GM18517 (cell line): ENCODE results near the gene SDSL.

Experiments used
- ATAC-seq: cut with Tn5 transposase; IDR thresholded peaks from one replicate; pipeline ENCODE4 v1.9.1; 2021; ENCODE audit warnings: mild to moderate bottlenecking, moderate library complexity; ENCODE audit not compliant: unreplicated experiment

SDSL gene

DNA sequence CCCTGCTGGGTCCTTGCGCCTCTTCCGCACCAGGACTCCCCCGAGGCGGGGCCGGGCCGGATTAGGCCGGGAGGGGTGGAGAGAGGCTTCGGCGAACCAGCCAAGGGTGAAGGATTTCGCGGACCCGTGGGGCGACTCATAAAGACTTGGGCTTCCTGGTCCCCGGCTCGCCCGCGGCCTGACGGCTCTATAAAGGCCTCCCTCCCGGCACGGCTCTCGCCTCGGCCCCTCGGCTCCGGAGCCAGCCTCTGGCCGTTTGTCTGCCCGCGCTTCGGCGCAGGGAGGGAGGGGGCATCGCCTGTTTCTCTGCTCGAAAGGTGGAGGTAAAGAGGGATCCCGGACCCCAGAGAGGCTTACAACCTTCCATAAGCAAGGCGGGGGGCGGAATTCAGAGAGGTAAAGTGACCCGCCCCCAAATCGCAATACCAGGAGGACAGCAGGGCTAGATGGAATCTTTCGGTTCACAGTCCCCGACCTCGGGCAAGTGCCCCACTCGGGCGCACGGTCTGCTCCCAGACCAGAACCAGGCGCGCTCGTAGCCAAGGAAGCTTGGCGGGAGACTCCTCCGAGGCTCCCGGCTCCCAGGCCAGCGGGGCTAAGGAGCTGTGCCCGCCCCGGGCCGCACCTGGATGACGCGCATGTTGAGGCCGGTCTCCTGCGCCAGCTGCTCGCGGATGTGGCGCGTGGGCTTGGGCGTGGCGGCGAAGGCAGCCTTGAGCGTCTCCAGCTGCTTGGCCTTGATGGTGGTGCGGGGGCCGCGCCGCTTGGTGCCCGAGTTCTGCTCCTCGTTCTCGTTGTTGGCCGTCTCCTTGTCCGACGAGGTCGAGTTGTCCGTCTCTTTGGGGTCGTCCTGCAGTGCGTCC, 45.6 kb downstream of the SDSL start:
- no peak for ATAC-seq

DNA sequence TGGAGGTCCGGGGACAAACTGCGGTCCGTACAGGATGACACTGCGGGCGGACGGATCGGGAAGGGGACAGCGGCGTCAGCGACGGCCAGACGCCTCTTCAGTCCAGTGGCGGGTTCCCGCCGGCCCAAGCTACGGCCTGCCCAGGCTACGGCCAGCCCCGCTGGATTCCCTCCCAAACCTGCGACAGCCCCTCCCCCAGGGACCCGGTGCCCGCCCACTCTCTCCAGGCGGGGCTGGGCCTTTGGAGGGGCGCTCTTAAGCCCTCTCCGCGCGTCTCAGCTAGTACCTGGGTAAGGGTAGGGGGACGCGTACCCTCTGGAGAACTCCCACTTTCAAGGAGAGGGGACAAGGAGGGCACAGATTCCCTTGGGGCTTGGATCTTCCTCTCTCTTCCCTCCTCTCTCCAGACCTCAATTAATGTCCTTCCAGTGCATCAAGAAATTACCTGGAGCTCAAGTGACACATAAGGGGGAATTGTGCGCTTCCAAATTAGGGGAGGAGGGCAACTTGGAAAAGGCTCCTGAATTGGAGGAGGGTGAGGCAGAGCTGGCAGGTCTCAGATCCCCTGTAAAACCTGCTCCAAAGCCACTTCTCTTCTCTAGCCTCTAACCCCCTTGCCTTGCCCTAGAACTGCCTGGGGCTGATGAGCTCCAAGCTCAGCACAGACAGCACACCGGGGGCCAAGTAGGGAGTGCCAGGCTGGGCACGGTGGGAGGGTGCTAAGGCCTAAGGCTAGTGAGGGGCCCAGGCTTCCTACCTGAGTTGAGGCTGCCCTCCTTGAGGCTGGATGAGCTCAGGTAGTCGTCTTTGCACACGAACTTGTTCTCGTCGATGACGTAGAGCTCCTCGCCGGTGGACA, 46.4 kb downstream of the SDSL start:
- no peak for ATAC-seq

DNA sequence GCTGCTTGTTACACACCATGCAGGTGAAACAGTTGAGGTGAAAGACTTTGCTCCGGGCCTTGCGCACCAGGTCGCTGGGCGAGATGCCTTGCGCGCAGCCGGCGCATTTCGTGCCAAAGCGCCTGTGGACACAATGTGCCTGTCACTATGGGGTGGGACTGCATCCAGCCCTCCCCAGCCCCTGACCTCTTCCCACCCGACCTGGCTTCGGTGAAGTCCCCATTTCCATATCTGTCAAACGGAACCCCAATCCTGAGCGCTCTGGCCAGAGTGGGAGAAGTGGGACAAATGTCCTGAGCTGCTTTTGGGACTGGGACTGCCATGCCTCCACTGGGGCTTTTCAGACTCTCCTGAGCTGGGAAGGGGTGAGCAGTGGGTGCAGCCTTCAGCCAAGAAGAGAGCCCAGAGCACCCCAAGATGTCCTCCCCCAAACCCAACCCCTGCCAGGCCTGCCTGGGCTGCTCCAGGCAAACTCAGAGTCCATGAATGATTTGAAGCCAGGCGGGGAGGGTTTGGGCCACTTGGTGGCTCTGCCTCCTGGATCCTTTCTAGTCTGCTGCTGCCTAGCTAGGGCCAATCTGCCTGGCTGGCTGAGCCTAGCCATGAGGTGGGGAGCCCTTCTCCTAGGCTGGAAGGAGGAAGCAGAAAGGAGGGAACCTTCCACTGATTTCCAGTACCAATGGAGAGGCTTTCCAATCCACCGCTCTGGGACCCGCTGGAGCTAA, 47.2 kb downstream of the SDSL start:
- ATAC-seq, result no peak

- ATAC-seq, result no peak
These were observed 48.0 kb downstream of the SDSL start for GRCh38 chr12:113469949-113470743.

DNA sequence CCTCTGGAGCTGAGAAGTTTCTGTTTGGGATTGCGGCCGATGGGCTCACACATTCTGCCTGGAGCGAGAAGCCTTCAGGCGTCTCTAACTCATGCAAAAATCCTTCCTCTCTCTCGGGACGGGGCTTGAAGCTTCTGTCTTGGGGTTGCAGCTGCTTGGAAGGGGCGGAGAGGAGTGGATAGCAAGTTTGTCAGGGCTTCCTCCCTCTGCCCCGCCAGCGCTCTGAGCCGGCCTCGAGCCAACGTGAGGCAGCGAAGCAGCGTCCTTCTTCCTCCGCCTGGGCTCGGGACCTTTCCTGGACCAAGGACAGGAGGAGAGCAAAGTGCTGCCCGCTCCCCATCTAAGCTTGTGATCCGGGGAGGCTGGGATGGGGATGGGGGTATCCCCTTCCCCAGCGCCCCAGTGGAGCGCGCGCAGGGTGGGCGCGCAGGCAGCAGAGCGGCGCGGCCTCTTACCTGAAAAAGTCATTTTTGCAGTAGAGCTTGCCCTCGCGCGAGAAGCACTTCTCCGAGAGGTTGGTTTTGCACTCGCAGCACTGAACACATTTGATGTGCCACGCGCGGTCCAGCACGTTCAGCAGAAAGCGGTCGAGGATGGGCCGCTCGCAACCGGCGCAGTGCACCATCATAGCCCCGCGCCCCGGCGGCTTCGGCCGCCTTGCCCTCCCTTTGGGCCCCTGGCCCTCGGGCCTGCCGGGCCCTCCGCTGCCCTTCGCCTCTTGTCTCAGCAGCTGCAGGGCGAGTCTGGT, 48.9 kb downstream of the SDSL start:
- ATAC-seq, result no peak

GRCh38 chr12:113471619-113472171, 49.5 kb downstream of the SDSL start, which contains the start of gene LHX5:
Gene LHX5, minus strand, starts transcription at chr12:113471871. Its CDS starts 373 bp downstream, at chr12:113471498.
- no peak for ATAC-seq

DNA sequence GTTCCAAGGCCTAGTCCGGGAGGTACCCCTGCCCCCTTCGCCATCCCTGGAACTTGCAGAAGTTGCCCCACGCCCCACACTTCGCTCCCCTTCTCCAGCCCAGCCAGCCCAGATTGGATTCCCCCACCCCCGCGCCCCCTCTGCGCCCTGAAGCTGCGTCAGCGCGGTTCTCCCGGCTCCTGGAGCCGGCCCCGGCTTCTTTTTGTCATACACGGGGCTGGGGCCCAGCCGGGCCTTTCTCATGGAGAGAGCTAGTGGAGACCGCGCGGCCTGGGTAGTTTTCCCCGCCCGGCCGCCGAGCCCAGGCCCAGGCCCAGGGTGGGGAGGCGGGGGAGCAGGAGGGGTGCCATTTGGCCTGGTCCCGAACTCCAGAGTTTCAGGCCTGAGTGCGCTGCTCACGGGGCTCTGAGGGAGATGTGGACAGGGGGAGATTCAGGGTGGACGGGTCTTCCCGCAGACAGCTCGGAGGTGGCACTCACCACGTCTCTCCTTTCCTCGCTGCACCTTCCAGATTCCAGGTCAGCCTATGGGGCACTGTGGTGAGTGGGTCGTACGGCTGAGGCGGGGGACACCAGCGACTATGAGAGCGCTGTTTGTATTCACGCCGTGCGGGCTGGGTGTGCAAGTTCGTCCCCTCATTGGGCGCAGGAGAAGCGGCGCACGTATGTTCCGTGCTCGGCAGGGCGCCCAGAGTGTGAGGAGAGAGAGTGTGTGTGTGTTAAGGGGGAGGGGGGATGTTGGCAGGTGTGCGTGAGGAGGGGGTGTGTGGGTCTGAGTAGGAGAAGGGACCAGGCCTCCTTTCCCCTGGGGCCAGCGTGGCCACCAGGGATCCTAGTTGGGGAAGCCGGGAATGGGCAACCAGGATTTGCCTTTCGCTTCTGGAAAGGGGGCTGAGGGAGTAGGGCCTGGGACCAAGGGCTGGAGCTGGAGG, 50.3 kb downstream of the SDSL start:
- no peak for ATAC-seq

- ATAC-seq, result no peak
These were observed 51.2 kb downstream of the SDSL start for GRCh38 chr12:113473400-113473799.

- no peak for ATAC-seq
These were observed 51.8 kb downstream of the SDSL start for GRCh38 chr12:113473942-113474341.

- ATAC-seq, result no peak
These were observed 52.7 kb downstream of the SDSL start for GRCh38 chr12:113474635-113475436.

- ATAC-seq, result no peak
These were observed 53.4 kb downstream of the SDSL start for GRCh38 chr12:113475451-113476175.

GRCh38 chr12:113476176-113476986, 54.2 kb downstream of the SDSL start:
- no peak for ATAC-seq

GRCh38 chr12:113477171-113477841, 55.1 kb downstream of the SDSL start:
- no peak for ATAC-seq

- ATAC-seq, result no peak
These were observed 55.6 kb downstream of the SDSL start for GRCh38 chr12:113477842-113478215.

GRCh38 chr12:113478351-113479011, 56.3 kb downstream of the SDSL start:
- ATAC-seq, result no peak
